DND-41 (cell line): ENCODE results near the gene NDE1.

Source experiments
- ATAC-seq: fragments of 200-7000 bp; cut with Tn5 transposase; 3 replicates; pipeline ENCODE4 v1.9.1; 2021; ENCODE audit warnings: low read depth; ENCODE audit not compliant: insufficient read depth
- DNase-seq: peaks from one replicate; pipeline ENCODE4 v3.0.0-alpha.2; 2020
- H2AFZ ChIP-seq: 2 replicates; pipeline ENCODE4 v1.6.0; 2012; ENCODE audit warnings: low read depth, low read length
- H3K27ac ChIP-seq: 2 replicates; pipeline ENCODE4 v1.5.1; 2012; ENCODE audit warnings: low read length, inconsistent platforms
- H3K27me3 ChIP-seq: fragments of 200-600 bp; sonication (generic); 2 replicates; pipeline ENCODE4 v1.6.0; 2012; ENCODE audit warnings: low read length, mild to moderate bottlenecking, inconsistent platforms; ENCODE audit not compliant: insufficient read depth, poor library complexity
- H3K36me3 ChIP-seq: 2 replicates; pipeline ENCODE4 v1.5.1; 2012; ENCODE audit warnings: low read length, inconsistent platforms; ENCODE audit not compliant: insufficient read depth
- H3K4me1 ChIP-seq: 2 replicates; pipeline ENCODE4 v1.5.1; 2012; ENCODE audit warnings: mild to moderate bottlenecking, low read length; ENCODE audit not compliant: insufficient read depth
- H3K4me2 ChIP-seq: 2 replicates; pipeline ENCODE4 v1.6.0; 2012; ENCODE audit warnings: mild to moderate bottlenecking, moderate library complexity, low read length, inconsistent platforms; ENCODE audit not compliant: insufficient read depth
- H3K4me3 ChIP-seq, 2 experiments: fragments of 200-600 bp in 1 of 2; shearing (Covaris generic) in 1 of 2; 2 replicates each; pipeline ENCODE4 v1.5.1; 2012 to 2016; ENCODE audit warnings: inconsistent platforms in 2 of 2, low read length in 2 of 2, mild to moderate bottlenecking in 2 of 2, low read depth in 1 of 2, moderate library complexity in 1 of 2
- H3K79me2 ChIP-seq: 2 replicates; pipeline ENCODE4 v1.6.0; 2012; ENCODE audit warnings: low read length, inconsistent platforms; ENCODE audit not compliant: insufficient read depth
- H3K9ac ChIP-seq: 2 replicates; pipeline ENCODE4 v1.6.0; 2012; ENCODE audit warnings: low read depth, mild to moderate bottlenecking, inconsistent platforms, low read length, moderate library complexity
- H3K9me3 ChIP-seq: 2 replicates; pipeline ENCODE4 v1.5.1; 2012; ENCODE audit warnings: low read length, moderate library complexity, mild to moderate bottlenecking, inconsistent platforms; ENCODE audit not compliant: insufficient read depth, severe bottlenecking
- H4K20me1 ChIP-seq: 2 replicates; pipeline ENCODE4 v1.6.0; 2012; ENCODE audit warnings: low read length; ENCODE audit not compliant: insufficient read depth
- EZH2 ChIP-seq: IDR thresholded peaks from 3 replicates; pipeline ENCODE4 v1.6.1; 2012; ENCODE audit warnings: borderline replicate concordance, low read depth, mild to moderate bottlenecking, moderate library complexity, low read length, inconsistent platforms; ENCODE audit not compliant: severe bottlenecking
- TF ChIP-seq, protein P1 (sequence below): IDR thresholded peaks from 2 replicates; pipeline ENCODE4 v1.5.1; 2012; ENCODE audit warnings: borderline replicate concordance, low read length, moderate library complexity, mild to moderate bottlenecking; ENCODE audit not compliant: poor library complexity, severe bottlenecking; ENCODE audit errors: extremely low read depth

NDE1 gene, protein sequence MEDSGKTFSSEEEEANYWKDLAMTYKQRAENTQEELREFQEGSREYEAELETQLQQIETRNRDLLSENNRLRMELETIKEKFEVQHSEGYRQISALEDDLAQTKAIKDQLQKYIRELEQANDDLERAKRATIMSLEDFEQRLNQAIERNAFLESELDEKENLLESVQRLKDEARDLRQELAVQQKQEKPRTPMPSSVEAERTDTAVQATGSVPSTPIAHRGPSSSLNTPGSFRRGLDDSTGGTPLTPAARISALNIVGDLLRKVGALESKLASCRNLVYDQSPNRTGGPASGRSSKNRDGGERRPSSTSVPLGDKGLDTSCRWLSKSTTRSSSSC

DNA sequence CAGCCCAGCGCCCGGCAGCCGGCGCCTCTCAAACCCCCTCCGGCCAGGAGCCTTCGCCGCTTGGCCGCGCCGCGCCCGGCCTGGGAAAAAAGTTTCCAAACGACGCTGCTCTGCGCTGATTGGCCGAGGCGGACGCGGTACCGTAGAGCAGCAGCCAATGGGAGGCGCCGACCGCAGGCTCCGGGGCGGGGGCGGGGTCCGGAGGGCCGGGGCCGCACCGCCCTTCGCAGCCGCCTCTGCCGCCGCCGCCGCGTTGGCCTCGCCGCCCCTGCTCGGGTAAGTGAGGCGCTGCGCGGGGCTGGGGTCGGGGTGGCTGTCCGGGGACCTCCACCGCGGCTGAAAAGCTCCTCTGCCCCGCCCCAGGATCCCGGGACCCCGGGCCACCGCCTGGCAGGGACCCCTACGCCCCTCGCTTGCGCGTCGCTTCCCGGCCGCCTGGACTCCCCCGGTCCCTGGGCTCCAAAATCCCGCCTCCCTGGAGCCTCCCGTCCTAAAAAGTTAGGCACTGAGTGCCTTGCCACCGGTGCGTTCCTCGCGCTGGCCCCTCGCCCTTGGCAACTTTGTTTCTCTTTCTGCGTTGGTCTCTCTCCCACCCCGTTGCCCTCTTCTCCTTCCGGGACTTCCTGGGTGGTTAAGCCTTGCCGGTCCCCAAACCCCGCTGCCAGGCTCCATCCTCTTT, at the start of gene NDE1:
Gene NDE1, plus strand, starts transcription at position 227 of the 679 bp plus-strand sequence. CDS start 14,534 bp downstream, outside the sequence.
- Histone ChIP-seq H3K9me3 (no peaks in the 10 kb centered on the region), H4K20me1 (peaks cover 25% of the 10 kb centered on the region), H3K27ac (peak within 1 kb of the TSS; percentile 82), H3K79me2 (peaks cover 51% of the 10 kb centered on the region), H3K9ac (peak within 1 kb of the TSS; percentile 98), H2AFZ (peak within 1 kb of the TSS; percentile 95), H3K4me2 (peak within 1 kb of the TSS; percentile 77), H3K4me3 (peak within 1 kb of the TSS; percentile 75 to 89), H3K36me3 (peaks cover 26% of the 10 kb centered on the region), H3K27me3 (no peaks in the 10 kb centered on the region), H3K4me1 (peaks cover 34% of the 10 kb centered on the region)
- peak; percentile 88 for DNase-seq
- peak; percentile 98 for ATAC-seq
- TF ChIP-seq, protein P1, sequence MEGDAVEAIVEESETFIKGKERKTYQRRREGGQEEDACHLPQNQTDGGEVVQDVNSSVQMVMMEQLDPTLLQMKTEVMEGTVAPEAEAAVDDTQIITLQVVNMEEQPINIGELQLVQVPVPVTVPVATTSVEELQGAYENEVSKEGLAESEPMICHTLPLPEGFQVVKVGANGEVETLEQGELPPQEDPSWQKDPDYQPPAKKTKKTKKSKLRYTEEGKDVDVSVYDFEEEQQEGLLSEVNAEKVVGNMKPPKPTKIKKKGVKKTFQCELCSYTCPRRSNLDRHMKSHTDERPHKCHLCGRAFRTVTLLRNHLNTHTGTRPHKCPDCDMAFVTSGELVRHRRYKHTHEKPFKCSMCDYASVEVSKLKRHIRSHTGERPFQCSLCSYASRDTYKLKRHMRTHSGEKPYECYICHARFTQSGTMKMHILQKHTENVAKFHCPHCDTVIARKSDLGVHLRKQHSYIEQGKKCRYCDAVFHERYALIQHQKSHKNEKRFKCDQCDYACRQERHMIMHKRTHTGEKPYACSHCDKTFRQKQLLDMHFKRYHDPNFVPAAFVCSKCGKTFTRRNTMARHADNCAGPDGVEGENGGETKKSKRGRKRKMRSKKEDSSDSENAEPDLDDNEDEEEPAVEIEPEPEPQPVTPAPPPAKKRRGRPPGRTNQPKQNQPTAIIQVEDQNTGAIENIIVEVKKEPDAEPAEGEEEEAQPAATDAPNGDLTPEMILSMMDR, result no peak
- TF ChIP-seq EZH2, result no peak

DNA sequence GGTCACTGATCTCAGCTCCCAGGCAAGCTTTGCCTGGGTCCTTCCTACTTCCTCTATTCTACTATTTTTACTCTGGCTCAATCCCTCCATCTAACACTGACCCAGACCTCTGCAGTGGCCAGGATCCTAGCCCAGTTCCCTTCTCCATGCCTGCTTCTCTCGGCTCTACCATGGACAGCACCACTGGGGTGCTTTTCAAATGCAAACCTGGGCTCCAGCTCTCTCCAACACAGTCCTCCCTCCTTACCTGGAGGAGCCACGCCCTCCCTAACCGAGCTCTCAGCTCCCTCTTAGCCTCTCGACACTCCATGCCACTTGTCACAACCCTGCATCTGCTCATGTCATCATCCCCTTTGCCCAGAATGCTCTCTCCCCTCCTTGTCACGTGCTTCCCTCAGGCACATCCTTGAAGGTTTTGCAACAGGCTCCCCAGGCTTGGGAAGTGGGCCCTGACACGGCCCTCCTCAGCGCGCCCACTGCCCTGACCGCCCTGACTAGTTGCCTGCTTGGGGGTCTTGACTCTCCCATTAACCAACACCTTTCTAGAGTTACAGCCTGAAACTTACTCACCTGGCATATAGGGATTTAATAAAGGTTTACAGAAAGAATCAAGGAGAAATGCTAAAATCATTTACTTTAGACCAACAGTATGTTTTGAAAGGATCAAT, 48.7 kb upstream of the NDE1 start:
- H3K4me3 ChIP-seq, result no peak overlapping the region
- TF ChIP-seq, protein P1, result no peak
- no peak for ATAC-seq

DNA sequence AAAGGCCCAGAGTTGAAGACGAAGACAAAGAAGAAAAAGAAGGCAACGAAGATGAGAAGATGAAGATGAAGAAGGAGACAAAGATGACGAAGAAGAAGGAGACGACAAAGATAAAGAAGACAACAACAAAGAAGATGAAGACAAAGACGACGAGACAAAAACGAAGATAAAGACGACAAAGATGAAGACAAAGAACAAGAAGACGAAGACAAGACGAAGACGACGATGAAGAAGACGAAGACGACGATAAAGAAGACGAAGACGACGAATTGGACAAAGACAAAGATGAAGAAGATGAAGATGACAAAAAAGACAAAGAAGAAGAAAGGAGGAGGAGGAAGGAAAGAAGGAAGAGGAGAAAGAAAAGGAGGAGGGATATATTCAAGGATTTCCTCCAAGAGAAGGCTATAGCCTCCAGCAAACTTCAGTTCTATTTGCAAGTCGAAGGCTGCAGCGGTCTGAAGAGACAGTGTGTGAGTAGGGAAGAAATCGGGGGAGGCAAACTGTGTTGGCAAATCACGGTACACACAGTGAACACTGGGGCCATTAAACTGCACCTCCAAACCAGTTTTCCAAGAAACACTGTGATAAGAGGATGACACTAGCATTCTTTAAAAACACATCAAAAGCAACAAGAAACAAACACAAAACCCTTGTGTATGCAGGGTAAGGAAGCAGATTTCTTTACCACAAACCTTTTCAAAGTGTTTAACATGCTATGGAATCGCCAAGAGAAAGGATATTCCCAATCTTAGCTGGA, 47.6 kb upstream of the NDE1 start:
- Histone ChIP-seq H4K20me1 (peaks cover 4% of the 10 kb centered on the region), H3K4me1 (no peaks in the 10 kb centered on the region), H3K27me3 (no peaks in the 10 kb centered on the region), H3K4me3 (no peak overlapping the region), H3K79me2 (no peaks in the 10 kb centered on the region), H3K9ac (no peak overlapping the region), H3K9me3 (no peaks in the 10 kb centered on the region), H3K4me2 (no peak overlapping the region), H2AFZ (no peak overlapping the region), H3K36me3 (peaks cover 98% of the 10 kb centered on the region), H3K27ac (no peak overlapping the region)
- DNase-seq (no peak), ATAC-seq (no peak)
- no peak for TF ChIP-seq EZH2
- TF ChIP-seq, protein P1, result no peak

More for the DNA sequence above, 48.7 kb upstream of the NDE1 start:
- no peak overlapping the region for H3K27ac ChIP-seq
- H2AFZ ChIP-seq, result no peak overlapping the region
- no peak overlapping the region for H3K4me2 ChIP-seq
- no peaks in the 10 kb centered on the region; the same call in 1 of the 2 replicates for H4K20me1 ChIP-seq
- no peaks in the 10 kb centered on the region for H3K79me2 ChIP-seq
- peaks cover 97% of the 10 kb centered on the region for H3K36me3 ChIP-seq
- H3K27me3 ChIP-seq, result no peaks in the 10 kb centered on the region
- no peaks in the 10 kb centered on the region for H3K4me1 ChIP-seq
- H3K9me3 ChIP-seq, result no peaks in the 10 kb centered on the region
- H3K9ac ChIP-seq, result no peak overlapping the region
- no peak for DNase-seq
